Neural cell (in vitro differentiated cells): ENCODE results near the gene NXNL2. TPM values are rescaled to one million over a fixed set of nuclear protein-coding genes. Genes with fewer than 3 reads are reported as not detected.
A peak's percentile ranks its signal among the peaks of the same experiment; 100 is the strongest.

Experiments
- H2AFZ ChIP-seq: fragments of 200-600, 300-800 bp; sonication (generic), shearing (Covaris generic); 2 replicates; pipeline ENCODE4 v1.6.0; 2014; ENCODE audit warnings: low read depth, mild to moderate bottlenecking, antibody characterized with exemption, low read length, moderate library complexity
- H3F3A ChIP-seq: fragments of 200-600 bp; shearing (Covaris generic); 2 replicates; pipeline ENCODE4 v1.6.1; 2016; ENCODE audit warnings: mild to moderate bottlenecking, moderate library complexity, mixed read lengths, antibody characterized with exemption, low read length; ENCODE audit not compliant: insufficient read depth, poor library complexity, severe bottlenecking
- H3K27ac ChIP-seq: fragments of 200-600, 300-800 bp; sonication (generic), shearing (Covaris generic); 2 replicates; pipeline ENCODE4 v1.5.1; 2014; ENCODE audit warnings: mild to moderate bottlenecking, low read length, moderate library complexity
- H3K27me3 ChIP-seq: fragments of 300-800, 200-600 bp; sonication (generic), shearing (Covaris generic); 2 replicates; pipeline ENCODE4 v1.6.0; 2014; ENCODE audit warnings: mild to moderate bottlenecking, low read depth, low read length, moderate library complexity; ENCODE audit not compliant: insufficient read depth
- H3K36me3 ChIP-seq: fragments of 300-800, 200-600 bp; sonication (generic), shearing (Covaris generic); 2 replicates; pipeline ENCODE4 v1.5.1; 2014; ENCODE audit warnings: mild to moderate bottlenecking, antibody characterized with exemption, low read length, moderate library complexity; ENCODE audit not compliant: insufficient read depth
- H3K4me2 ChIP-seq: fragments of 300-800, 200-600 bp; sonication (generic), shearing (Covaris generic); 2 replicates; pipeline ENCODE4 v1.6.0; 2014; ENCODE audit warnings: mild to moderate bottlenecking, low read length
- H3K4me3 ChIP-seq: fragments of 300-800, 200-600 bp; sonication (generic), shearing (Covaris generic); 2 replicates; pipeline ENCODE4 v1.5.1; 2014; ENCODE audit warnings: mild to moderate bottlenecking, low read length, moderate library complexity
- H3K79me2 ChIP-seq: fragments of 200-600 bp; shearing (Covaris generic); replicated peaks from 2 replicates; pipeline ENCODE4 v1.6.0; 2014; ENCODE audit warnings: mild to moderate bottlenecking, low read length, moderate library complexity; ENCODE audit not compliant: insufficient read depth
- H3K9ac ChIP-seq: fragments of 300-800, 200-600 bp; sonication (generic), shearing (Covaris generic); 2 replicates; pipeline ENCODE4 v1.6.1; 2016; ENCODE audit warnings: mild to moderate bottlenecking, low read length, mixed read lengths
- H3K9me2 ChIP-seq: fragments of 200-600 bp; shearing (Covaris generic); 2 replicates; pipeline ENCODE4 v1.6.1; 2016; ENCODE audit warnings: mild to moderate bottlenecking, low read length, mixed read lengths; ENCODE audit not compliant: insufficient read depth
- H3K9me3 ChIP-seq: fragments of 200-600, 300-800 bp; sonication (generic), shearing (Covaris generic); 2 replicates; pipeline ENCODE4 v1.6.1; 2016; ENCODE audit warnings: mild to moderate bottlenecking, mixed run types, low read length, moderate library complexity, mixed read lengths
- H4K20me1 ChIP-seq: fragments of 200-600 bp; shearing (Covaris generic); 2 replicates; pipeline ENCODE4 v1.6.1; 2016; ENCODE audit warnings: mild to moderate bottlenecking, mixed run types; ENCODE audit not compliant: insufficient read depth
- EP300 ChIP-seq: fragments of 450-650 bp; conservative IDR thresholded peaks from 2 replicates; pipeline ENCODE4 v1.6.1; 2014; ENCODE audit warnings: antibody characterized with exemption, mild to moderate bottlenecking, moderate library complexity; ENCODE audit not compliant: poor library complexity, severe bottlenecking
- EZH2 ChIP-seq: fragments of 200-600, 300-800 bp; shearing (Covaris generic), sonication (generic); IDR thresholded peaks from 2 replicates; pipeline ENCODE4 v1.6.1; 2014; ENCODE audit warnings: antibody characterized with exemption, low read length, borderline replicate concordance, mild to moderate bottlenecking; ENCODE audit not compliant: insufficient read depth, poor library complexity, severe bottlenecking
- MXI1 ChIP-seq: fragments of 450-650 bp; conservative IDR thresholded peaks from 2 replicates; pipeline ENCODE4 v1.6.1; 2014; ENCODE audit warnings: antibody characterized with exemption, mild to moderate bottlenecking; ENCODE audit not compliant: poor library complexity, severe bottlenecking
- POLR2AphosphoS5 ChIP-seq: IDR thresholded peaks from 2 replicates; pipeline ENCODE4 v1.6.1; 2012
- RAD21 ChIP-seq: fragments of 450-650 bp; conservative IDR thresholded peaks from 2 replicates; pipeline ENCODE4 v1.6.1; 2014; ENCODE audit warnings: antibody characterized with exemption, mild to moderate bottlenecking, moderate library complexity
- SMC3 ChIP-seq: fragments of 450-650 bp; conservative IDR thresholded peaks from 2 replicates; pipeline ENCODE4 v1.6.1; 2014; ENCODE audit warnings: antibody characterized with exemption, mild to moderate bottlenecking, moderate library complexity; ENCODE audit not compliant: poor library complexity
- TAF1 ChIP-seq: IDR thresholded peaks from 2 replicates; pipeline ENCODE4 v1.6.1; 2012; ENCODE audit warnings: low read depth
- polyA plus RNA-seq: library from polyadenylated mRNA; depleted of rRNA; stranded (reverse); fragments of >200 nt; gene quantifications from 2 replicates; pipeline ENCODE4 v1.2.3, GENCODE V29; 2014
- TF ChIP-seq, protein P1 (sequence below): IDR thresholded peaks from 2 replicates; pipeline ENCODE4 v1.6.1; 2012; ENCODE audit warnings: borderline replicate concordance
- TF ChIP-seq, protein P2 (sequence below): fragments of 450-650 bp; IDR thresholded peaks from 2 replicates; pipeline ENCODE4 v1.5.1; 2014; ENCODE audit warnings: antibody characterized with exemption, mild to moderate bottlenecking, moderate library complexity; ENCODE audit not compliant: poor library complexity, severe bottlenecking

The NXNL2 gene
- polyA plus RNA-seq, 1 donor from 2014 or later, result 0.51 TPM

DNA sequence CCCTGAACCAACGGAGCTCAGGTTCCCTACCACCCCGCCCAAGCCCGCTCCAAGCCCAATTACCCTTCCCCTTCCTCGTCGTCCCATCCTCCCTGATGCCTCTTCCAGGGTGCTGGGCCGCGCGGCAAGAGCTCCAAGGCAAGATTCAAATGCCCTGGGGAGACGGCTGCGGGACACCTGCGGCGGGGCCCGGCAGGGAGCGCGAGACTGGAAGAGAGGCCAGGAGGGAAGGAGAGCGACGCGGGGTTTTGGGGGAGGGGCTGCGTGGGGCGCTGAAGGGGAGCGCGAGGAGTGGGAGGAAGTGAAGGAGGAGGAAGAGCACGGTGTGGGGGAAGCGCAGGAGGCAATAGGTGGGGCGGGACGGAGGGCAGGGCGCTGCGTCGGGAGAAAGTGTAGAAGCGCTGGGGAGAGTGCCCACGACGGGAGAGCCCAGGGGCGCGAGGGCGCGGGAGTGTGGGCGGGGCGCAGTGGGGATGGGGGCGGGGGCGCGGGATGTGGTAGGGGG, 975 bp upstream of the NXNL2 start:
- H3K9me3 ChIP-seq, result no peaks in the 10 kb centered on the region
- H2AFZ ChIP-seq, result no peak overlapping the region
- H3K27me3 ChIP-seq, result peaks cover 29% of the 10 kb centered on the region
- peaks cover 9% of the 10 kb centered on the region for H3F3A ChIP-seq
- H3K9ac ChIP-seq, result no peak overlapping the region
- no peak overlapping the region for H3K27ac ChIP-seq
- H3K4me2 ChIP-seq, result no peak overlapping the region
- no peaks in the 10 kb centered on the region for H3K36me3 ChIP-seq
- no peaks in the 10 kb centered on the region for H4K20me1 ChIP-seq
- H3K4me3 ChIP-seq, result peak overlapping the region; percentile 3
- H3K9me2 ChIP-seq, result no peaks in the 10 kb centered on the region
- TF ChIP-seq RAD21 (no peak), SMC3 (no peak), EP300 (no peak), POLR2AphosphoS5 (no peak), MXI1 (no peak), EZH2 (no peak)
- TF ChIP-seq, protein P1, sequence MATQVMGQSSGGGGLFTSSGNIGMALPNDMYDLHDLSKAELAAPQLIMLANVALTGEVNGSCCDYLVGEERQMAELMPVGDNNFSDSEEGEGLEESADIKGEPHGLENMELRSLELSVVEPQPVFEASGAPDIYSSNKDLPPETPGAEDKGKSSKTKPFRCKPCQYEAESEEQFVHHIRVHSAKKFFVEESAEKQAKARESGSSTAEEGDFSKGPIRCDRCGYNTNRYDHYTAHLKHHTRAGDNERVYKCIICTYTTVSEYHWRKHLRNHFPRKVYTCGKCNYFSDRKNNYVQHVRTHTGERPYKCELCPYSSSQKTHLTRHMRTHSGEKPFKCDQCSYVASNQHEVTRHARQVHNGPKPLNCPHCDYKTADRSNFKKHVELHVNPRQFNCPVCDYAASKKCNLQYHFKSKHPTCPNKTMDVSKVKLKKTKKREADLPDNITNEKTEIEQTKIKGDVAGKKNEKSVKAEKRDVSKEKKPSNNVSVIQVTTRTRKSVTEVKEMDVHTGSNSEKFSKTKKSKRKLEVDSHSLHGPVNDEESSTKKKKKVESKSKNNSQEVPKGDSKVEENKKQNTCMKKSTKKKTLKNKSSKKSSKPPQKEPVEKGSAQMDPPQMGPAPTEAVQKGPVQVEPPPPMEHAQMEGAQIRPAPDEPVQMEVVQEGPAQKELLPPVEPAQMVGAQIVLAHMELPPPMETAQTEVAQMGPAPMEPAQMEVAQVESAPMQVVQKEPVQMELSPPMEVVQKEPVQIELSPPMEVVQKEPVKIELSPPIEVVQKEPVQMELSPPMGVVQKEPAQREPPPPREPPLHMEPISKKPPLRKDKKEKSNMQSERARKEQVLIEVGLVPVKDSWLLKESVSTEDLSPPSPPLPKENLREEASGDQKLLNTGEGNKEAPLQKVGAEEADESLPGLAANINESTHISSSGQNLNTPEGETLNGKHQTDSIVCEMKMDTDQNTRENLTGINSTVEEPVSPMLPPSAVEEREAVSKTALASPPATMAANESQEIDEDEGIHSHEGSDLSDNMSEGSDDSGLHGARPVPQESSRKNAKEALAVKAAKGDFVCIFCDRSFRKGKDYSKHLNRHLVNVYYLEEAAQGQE, result no peak
- H3K79me2 ChIP-seq, result no peaks in the 10 kb centered on the region

DNA sequence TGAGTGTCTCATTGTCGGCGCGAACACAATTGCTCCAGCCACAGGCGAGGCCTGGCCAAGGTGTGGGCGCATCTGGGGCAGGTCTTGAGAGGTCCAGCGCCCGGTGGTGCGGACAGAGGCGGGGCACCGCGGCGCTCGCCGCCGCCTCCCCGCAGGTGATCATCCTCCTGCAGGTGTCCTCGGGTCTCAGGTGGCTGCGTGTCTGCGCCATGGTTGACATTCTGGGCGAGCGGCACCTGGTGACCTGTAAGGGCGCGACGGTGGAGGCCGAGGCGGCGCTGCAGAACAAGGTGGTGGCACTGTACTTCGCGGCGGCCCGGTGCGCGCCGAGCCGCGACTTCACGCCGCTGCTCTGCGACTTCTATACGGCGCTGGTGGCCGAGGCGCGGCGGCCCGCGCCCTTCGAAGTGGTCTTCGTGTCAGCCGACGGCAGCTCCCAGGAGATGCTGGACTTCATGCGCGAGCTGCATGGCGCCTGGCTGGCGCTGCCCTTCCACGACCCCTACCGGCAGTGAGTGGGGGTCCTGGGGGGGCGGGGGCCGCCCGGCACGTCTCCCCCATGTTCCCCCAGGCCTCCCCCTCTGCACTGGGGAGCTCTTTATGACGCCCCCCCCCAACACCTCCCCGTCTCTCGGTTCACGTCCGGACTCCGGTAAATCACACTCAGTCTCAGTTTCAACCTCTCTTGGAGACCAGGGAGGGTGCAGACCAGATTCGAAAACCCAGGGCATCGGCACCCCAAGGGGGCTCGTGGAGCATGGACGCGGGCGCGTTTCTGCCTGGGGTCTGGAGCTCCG, 446 bp downstream of the NXNL2 start:
- H3K4me3 ChIP-seq, result peak overlapping the region; percentile 71
- no peaks in the 10 kb centered on the region for H3K79me2 ChIP-seq
- H4K20me1 ChIP-seq, result no peaks in the 10 kb centered on the region
- TF ChIP-seq POLR2AphosphoS5, result no peak
- TF ChIP-seq, protein P2, sequence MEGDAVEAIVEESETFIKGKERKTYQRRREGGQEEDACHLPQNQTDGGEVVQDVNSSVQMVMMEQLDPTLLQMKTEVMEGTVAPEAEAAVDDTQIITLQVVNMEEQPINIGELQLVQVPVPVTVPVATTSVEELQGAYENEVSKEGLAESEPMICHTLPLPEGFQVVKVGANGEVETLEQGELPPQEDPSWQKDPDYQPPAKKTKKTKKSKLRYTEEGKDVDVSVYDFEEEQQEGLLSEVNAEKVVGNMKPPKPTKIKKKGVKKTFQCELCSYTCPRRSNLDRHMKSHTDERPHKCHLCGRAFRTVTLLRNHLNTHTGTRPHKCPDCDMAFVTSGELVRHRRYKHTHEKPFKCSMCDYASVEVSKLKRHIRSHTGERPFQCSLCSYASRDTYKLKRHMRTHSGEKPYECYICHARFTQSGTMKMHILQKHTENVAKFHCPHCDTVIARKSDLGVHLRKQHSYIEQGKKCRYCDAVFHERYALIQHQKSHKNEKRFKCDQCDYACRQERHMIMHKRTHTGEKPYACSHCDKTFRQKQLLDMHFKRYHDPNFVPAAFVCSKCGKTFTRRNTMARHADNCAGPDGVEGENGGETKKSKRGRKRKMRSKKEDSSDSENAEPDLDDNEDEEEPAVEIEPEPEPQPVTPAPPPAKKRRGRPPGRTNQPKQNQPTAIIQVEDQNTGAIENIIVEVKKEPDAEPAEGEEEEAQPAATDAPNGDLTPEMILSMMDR, result peak; percentile 53
- TF ChIP-seq EZH2, result no peak
- TF ChIP-seq, protein P1, result no peak
- TF ChIP-seq MXI1, result no peak
- TF ChIP-seq SMC3, result peak; percentile 36
- no peak for TF ChIP-seq EP300
- TF ChIP-seq TAF1, result no peak
- TF ChIP-seq RAD21, result peak; percentile 17
- H3K36me3 ChIP-seq, result no peaks in the 10 kb centered on the region
- no peaks in the 10 kb centered on the region for H3K9me3 ChIP-seq
- no peak overlapping the region for H3K27ac ChIP-seq
- peak overlapping the region; percentile 38 for H3K9ac ChIP-seq
- H2AFZ ChIP-seq, result no peak overlapping the region
- H3K9me2 ChIP-seq, result no peaks in the 10 kb centered on the region
- peaks cover 9% of the 10 kb centered on the region for H3F3A ChIP-seq
- H3K4me2 ChIP-seq, result peak overlapping the region; percentile 25
- H3K27me3 ChIP-seq, result peaks cover 29% of the 10 kb centered on the region
